ENCODE results near the gene PPM1H.

The PPM1H gene

GRCh38 chr12:62622177-62622576, 312.8 kb downstream of the PPM1H start:
- Histone ChIP-seq H3K4me3 (ENCODE audit: low read depth in 1 of 5, low read length in 5 of 5) (no peak overlapping the region), H3K27ac (ENCODE audit: low read depth, low read length) (no peak overlapping the region), H3K27me3 (ENCODE audit: control insufficient read depth in 5 of 5, insufficient read depth in 4 of 5, low read length in 5 of 5) (no peaks in the 10 kb centered on the region), H3K9me3 (ENCODE audit: control insufficient read depth in 5 of 5, low read length in 5 of 5) (no peaks in the 10 kb centered on the region), H3K4me1 (ENCODE audit: control insufficient read depth in 5 of 5, insufficient read depth in 5 of 5, low read length in 5 of 5) (peaks cover 0 to 11% (median 2%) of the 10 kb centered on the region in 5 donors), H3K36me3 (ENCODE audit: control insufficient read depth in 5 of 5, insufficient read depth in 5 of 5, low read length in 5 of 5) (no peaks in the 10 kb centered on the region), H3K9ac (ENCODE audit: low read length in 5 of 5) (no peak overlapping the region)

- H3K27ac ChIP-seq (ENCODE audit: low read depth, low read length): no peak overlapping the region
- H3K36me3 ChIP-seq (ENCODE audit: control insufficient read depth in 5 of 5, insufficient read depth in 5 of 5, low read length in 5 of 5): no peaks in the 10 kb centered on the region
These were observed 313.8 kb downstream of the PPM1H start for GRCh38 chr12:62621101-62621638.

GRCh38 chr12:62618930-62619329, 316.0 kb downstream of the PPM1H start:
- Histone ChIP-seq H3K36me3 (ENCODE audit: control insufficient read depth in 5 of 5, insufficient read depth in 5 of 5, low read length in 5 of 5) (no peaks in the 10 kb centered on the region), H3K27me3 (ENCODE audit: control insufficient read depth in 5 of 5, insufficient read depth in 4 of 5, low read length in 5 of 5) (no peaks in the 10 kb centered on the region), H3K9me3 (ENCODE audit: control insufficient read depth in 5 of 5, low read length in 5 of 5) (no peaks in the 10 kb centered on the region), H3K4me1 (ENCODE audit: control insufficient read depth in 5 of 5, insufficient read depth in 5 of 5, low read length in 5 of 5) (peaks cover 0 to under 1% (median 0%) of the 10 kb centered on the region in 5 donors), H3K27ac (ENCODE audit: low read depth, low read length) (no peak overlapping the region), H3K4me3 (ENCODE audit: low read depth in 1 of 5, low read length in 5 of 5) (no peak overlapping the region), H3K9ac (ENCODE audit: low read length in 5 of 5) (no peak overlapping the region)

More at GRCh38 chr12:62621101-62621638, 313.8 kb downstream of the PPM1H start:
- Histone ChIP-seq H3K27me3 (ENCODE audit: control insufficient read depth in 5 of 5, insufficient read depth in 4 of 5, low read length in 5 of 5) (no peaks in the 10 kb centered on the region), H3K4me1 (ENCODE audit: control insufficient read depth in 5 of 5, insufficient read depth in 5 of 5, low read length in 5 of 5) (peaks cover 0 to 11% (median 2%) of the 10 kb centered on the region in 5 donors), H3K9me3 (ENCODE audit: control insufficient read depth in 5 of 5, low read length in 5 of 5) (no peaks in the 10 kb centered on the region), H3K4me3 (ENCODE audit: low read depth in 1 of 5, low read length in 5 of 5) (no peak overlapping the region), H3K9ac (ENCODE audit: low read length in 5 of 5) (no peak overlapping the region)

- no peaks in the 10 kb centered on the region for H3K9me3 ChIP-seq (ENCODE audit: control insufficient read depth in 5 of 5, low read length in 5 of 5)
- no peak overlapping the region for H3K27ac ChIP-seq (ENCODE audit: low read depth, low read length)
- H3K4me1 ChIP-seq (ENCODE audit: control insufficient read depth in 5 of 5, insufficient read depth in 5 of 5, low read length in 5 of 5): no peaks in the 10 kb centered on the region
These were observed 316.6 kb downstream of the PPM1H start for GRCh38 chr12:62618319-62618718.

GRCh38 chr12:62613081-62613480, 321.9 kb downstream of the PPM1H start:
- no peak overlapping the region for H3K9ac ChIP-seq (ENCODE audit: low read length in 5 of 5)
- H3K4me1 ChIP-seq (ENCODE audit: control insufficient read depth in 5 of 5, insufficient read depth in 5 of 5, low read length in 5 of 5): no peaks in the 10 kb centered on the region
- no peaks in the 10 kb centered on the region for H3K27me3 ChIP-seq (ENCODE audit: control insufficient read depth in 5 of 5, insufficient read depth in 4 of 5, low read length in 5 of 5)
- H3K36me3 ChIP-seq (ENCODE audit: control insufficient read depth in 5 of 5, insufficient read depth in 5 of 5, low read length in 5 of 5): no peaks in the 10 kb centered on the region
- H3K4me3 ChIP-seq (ENCODE audit: low read depth in 1 of 5, low read length in 5 of 5): no peak overlapping the region
- no peaks in the 10 kb centered on the region for H3K9me3 ChIP-seq (ENCODE audit: control insufficient read depth in 5 of 5, low read length in 5 of 5)
- no peak overlapping the region for H3K27ac ChIP-seq (ENCODE audit: low read depth, low read length)

More at GRCh38 chr12:62618319-62618718, 316.6 kb downstream of the PPM1H start:
- no peak overlapping the region for H3K9ac ChIP-seq (ENCODE audit: low read length in 5 of 5)
- H3K36me3 ChIP-seq (ENCODE audit: control insufficient read depth in 5 of 5, insufficient read depth in 5 of 5, low read length in 5 of 5): no peaks in the 10 kb centered on the region
- H3K4me3 ChIP-seq (ENCODE audit: low read depth in 1 of 5, low read length in 5 of 5): no peak overlapping the region
- no peaks in the 10 kb centered on the region for H3K27me3 ChIP-seq (ENCODE audit: control insufficient read depth in 5 of 5, insufficient read depth in 4 of 5, low read length in 5 of 5)

- Histone ChIP-seq H3K4me3 (ENCODE audit: low read depth in 1 of 5, low read length in 5 of 5) (no peak overlapping the region), H3K36me3 (ENCODE audit: control insufficient read depth in 5 of 5, insufficient read depth in 5 of 5, low read length in 5 of 5) (no peaks in the 10 kb centered on the region), H3K9ac (ENCODE audit: low read length in 5 of 5) (no peak overlapping the region), H3K27me3 (ENCODE audit: control insufficient read depth in 5 of 5, insufficient read depth in 4 of 5, low read length in 5 of 5) (no peaks in the 10 kb centered on the region), H3K4me1 (ENCODE audit: control insufficient read depth in 5 of 5, insufficient read depth in 5 of 5, low read length in 5 of 5) (peaks cover 0 to 26% (median 25%) of the 10 kb centered on the region in 5 donors), H3K27ac (ENCODE audit: low read depth, low read length) (no peak overlapping the region), H3K9me3 (ENCODE audit: control insufficient read depth in 5 of 5, low read length in 5 of 5) (no peaks in the 10 kb centered on the region)
These were observed 328.3 kb downstream of the PPM1H start for GRCh38 chr12:62606654-62607053.

GRCh38 chr12:62605981-62606380, 329.0 kb downstream of the PPM1H start:
- H3K27ac ChIP-seq (ENCODE audit: low read depth, low read length): no peak overlapping the region
- H3K9ac ChIP-seq (ENCODE audit: low read length in 5 of 5): peak overlapping the region in 1 of 5 donors; percentile 20
- no peak overlapping the region for H3K4me3 ChIP-seq (ENCODE audit: low read depth in 1 of 5, low read length in 5 of 5)

GRCh38 chr12:62604871-62605270, 330.1 kb downstream of the PPM1H start:
- H3K9ac ChIP-seq (ENCODE audit: low read length in 5 of 5): peak overlapping the region in 4 of 5 donors; percentile 28 to 97 (median 64)
- no peaks in the 10 kb centered on the region for H3K27me3 ChIP-seq (ENCODE audit: control insufficient read depth in 5 of 5, insufficient read depth in 4 of 5, low read length in 5 of 5)
- H3K27ac ChIP-seq (ENCODE audit: low read depth, low read length): peak overlapping the region; percentile 98
- peaks cover 0 to 29% (median 27%) of the 10 kb centered on the region in 5 donors for H3K4me1 ChIP-seq (ENCODE audit: control insufficient read depth in 5 of 5, insufficient read depth in 5 of 5, low read length in 5 of 5)
- no peaks in the 10 kb centered on the region for H3K9me3 ChIP-seq (ENCODE audit: control insufficient read depth in 5 of 5, low read length in 5 of 5)
- H3K36me3 ChIP-seq (ENCODE audit: control insufficient read depth in 5 of 5, insufficient read depth in 5 of 5, low read length in 5 of 5): no peaks in the 10 kb centered on the region
- peak overlapping the region; percentile 73 to 94 (median 87) for H3K4me3 ChIP-seq (ENCODE audit: low read depth in 1 of 5, low read length in 5 of 5)

More at GRCh38 chr12:62605981-62606380, 329.0 kb downstream of the PPM1H start:
- Histone ChIP-seq H3K9me3 (ENCODE audit: control insufficient read depth in 5 of 5, low read length in 5 of 5) (no peaks in the 10 kb centered on the region), H3K4me1 (ENCODE audit: control insufficient read depth in 5 of 5, insufficient read depth in 5 of 5, low read length in 5 of 5) (peaks cover 0 to 29% (median 27%) of the 10 kb centered on the region in 5 donors), H3K36me3 (ENCODE audit: control insufficient read depth in 5 of 5, insufficient read depth in 5 of 5, low read length in 5 of 5) (no peaks in the 10 kb centered on the region), H3K27me3 (ENCODE audit: control insufficient read depth in 5 of 5, insufficient read depth in 4 of 5, low read length in 5 of 5) (no peaks in the 10 kb centered on the region)

GRCh38 chr12:62604373-62604772, 330.6 kb downstream of the PPM1H start:
- no peaks in the 10 kb centered on the region for H3K9me3 ChIP-seq (ENCODE audit: control insufficient read depth in 5 of 5, low read length in 5 of 5)
- H3K9ac ChIP-seq (ENCODE audit: low read length in 5 of 5): peak overlapping the region; percentile 16 to 99 (median 97)
- peak overlapping the region; percentile 73 to 94 (median 87) for H3K4me3 ChIP-seq (ENCODE audit: low read depth in 1 of 5, low read length in 5 of 5)
- H3K36me3 ChIP-seq (ENCODE audit: control insufficient read depth in 5 of 5, insufficient read depth in 5 of 5, low read length in 5 of 5): no peaks in the 10 kb centered on the region
- H3K27me3 ChIP-seq (ENCODE audit: control insufficient read depth in 5 of 5, insufficient read depth in 4 of 5, low read length in 5 of 5): no peaks in the 10 kb centered on the region
- peak overlapping the region; percentile 98 for H3K27ac ChIP-seq (ENCODE audit: low read depth, low read length)
- H3K4me1 ChIP-seq (ENCODE audit: control insufficient read depth in 5 of 5, insufficient read depth in 5 of 5, low read length in 5 of 5): peaks cover 0 to 29% (median 27%) of the 10 kb centered on the region in 5 donors

GRCh38 chr12:62603811-62604098, 331.2 kb downstream of the PPM1H start:
- peak overlapping the region; percentile 73 to 94 (median 87) for H3K4me3 ChIP-seq (ENCODE audit: low read depth in 1 of 5, low read length in 5 of 5)

More at GRCh38 chr12:62603811-62604098, 331.2 kb downstream of the PPM1H start:
- Histone ChIP-seq H3K9me3 (ENCODE audit: control insufficient read depth in 5 of 5, low read length in 5 of 5) (no peaks in the 10 kb centered on the region), H3K27ac (ENCODE audit: low read depth, low read length) (peak overlapping the region; percentile 98), H3K4me1 (ENCODE audit: control insufficient read depth in 5 of 5, insufficient read depth in 5 of 5, low read length in 5 of 5) (peaks cover 0 to 29% (median 27%) of the 10 kb centered on the region in 5 donors), H3K9ac (ENCODE audit: low read length in 5 of 5) (peak overlapping the region; percentile 16 to 99 (median 97)), H3K27me3 (ENCODE audit: control insufficient read depth in 5 of 5, insufficient read depth in 4 of 5, low read length in 5 of 5) (no peaks in the 10 kb centered on the region), H3K36me3 (ENCODE audit: control insufficient read depth in 5 of 5, insufficient read depth in 5 of 5, low read length in 5 of 5) (no peaks in the 10 kb centered on the region)

All from subcutaneous abdominal adipose tissue (tissue), 5 donors.